Adipocyte (in vitro differentiated cells): ENCODE measurements around the gene GRIN1.
A peak's percentile ranks its signal among the peaks of the same experiment; 100 is the strongest.

Experiments used
- DNase-seq: peaks from one replicate; pipeline ENCODE4 v3.0.0-alpha.2; 2015; ENCODE audit warnings: low read depth
- H3K27me3 ChIP-seq: replicated peaks from 2 replicates; pipeline ENCODE4 v1.7.0; 2013; ENCODE audit warnings: mild to moderate bottlenecking, low read length, moderate library complexity; ENCODE audit not compliant: control insufficient read depth, insufficient read depth
- H3K36me3 ChIP-seq: 2 replicates; pipeline ENCODE4 v1.7.0; 2013; ENCODE audit warnings: low read length, mild to moderate bottlenecking, moderate library complexity; ENCODE audit not compliant: control insufficient read depth, insufficient read depth, severe bottlenecking
- H3K4me1 ChIP-seq: 2 replicates; pipeline ENCODE4 v1.7.0; 2013; ENCODE audit warnings: mild to moderate bottlenecking, low read length, moderate library complexity; ENCODE audit not compliant: control insufficient read depth, insufficient read depth
- H3K4me3 ChIP-seq: 2 replicates; pipeline ENCODE4 v1.7.0; 2013; ENCODE audit warnings: mild to moderate bottlenecking, low read length, moderate library complexity
- H3K9ac ChIP-seq: 2 replicates; pipeline ENCODE4 v1.7.0; 2013; ENCODE audit warnings: mild to moderate bottlenecking, low read length, moderate library complexity
- H3K9me3 ChIP-seq: 2 replicates; pipeline ENCODE4 v1.7.0; 2013; ENCODE audit warnings: mild to moderate bottlenecking, low read length, moderate library complexity; ENCODE audit not compliant: control insufficient read depth

The GRIN1 gene

GRCh38 chr9:137213160-137214060 lies 74.5 kb downstream of the GRIN1 start:
- Histone ChIP-seq H3K4me3 (no peak overlapping the region), H3K36me3 (peaks cover 13% of the 10 kb centered on the region)
- no peak for DNase-seq

GRCh38 chr9:137214620-137215019 lies 75.7 kb downstream of the GRIN1 start:
- H3K9me3 ChIP-seq = no peaks in the 10 kb centered on the region
- peaks cover 9% of the 10 kb centered on the region for H3K36me3 ChIP-seq
- H3K4me3 ChIP-seq = no peak overlapping the region
- H3K9ac ChIP-seq = no peak overlapping the region
- H3K4me1 ChIP-seq = peaks cover 23% of the 10 kb centered on the region
- no peak for DNase-seq
- H3K27me3 ChIP-seq = no peaks in the 10 kb centered on the region

More at GRCh38 chr9:137213160-137214060, 74.5 kb downstream of the GRIN1 start:
- peaks cover 15% of the 10 kb centered on the region for H3K4me1 ChIP-seq
- H3K9me3 ChIP-seq = no peaks in the 10 kb centered on the region
- no peak overlapping the region for H3K9ac ChIP-seq
- no peaks in the 10 kb centered on the region for H3K27me3 ChIP-seq

- Histone ChIP-seq H3K9me3 (no peaks in the 10 kb centered on the region), H3K4me3 (no peak overlapping the region), H3K9ac (no peak overlapping the region), H3K36me3 (peaks cover 9% of the 10 kb centered on the region), H3K27me3 (no peaks in the 10 kb centered on the region), H3K4me1 (peaks cover 23% of the 10 kb centered on the region)
- DNase-seq = no peak
Measured at GRCh38 chr9:137215196-137215986, 76.4 kb downstream of the GRIN1 start.

DNA sequence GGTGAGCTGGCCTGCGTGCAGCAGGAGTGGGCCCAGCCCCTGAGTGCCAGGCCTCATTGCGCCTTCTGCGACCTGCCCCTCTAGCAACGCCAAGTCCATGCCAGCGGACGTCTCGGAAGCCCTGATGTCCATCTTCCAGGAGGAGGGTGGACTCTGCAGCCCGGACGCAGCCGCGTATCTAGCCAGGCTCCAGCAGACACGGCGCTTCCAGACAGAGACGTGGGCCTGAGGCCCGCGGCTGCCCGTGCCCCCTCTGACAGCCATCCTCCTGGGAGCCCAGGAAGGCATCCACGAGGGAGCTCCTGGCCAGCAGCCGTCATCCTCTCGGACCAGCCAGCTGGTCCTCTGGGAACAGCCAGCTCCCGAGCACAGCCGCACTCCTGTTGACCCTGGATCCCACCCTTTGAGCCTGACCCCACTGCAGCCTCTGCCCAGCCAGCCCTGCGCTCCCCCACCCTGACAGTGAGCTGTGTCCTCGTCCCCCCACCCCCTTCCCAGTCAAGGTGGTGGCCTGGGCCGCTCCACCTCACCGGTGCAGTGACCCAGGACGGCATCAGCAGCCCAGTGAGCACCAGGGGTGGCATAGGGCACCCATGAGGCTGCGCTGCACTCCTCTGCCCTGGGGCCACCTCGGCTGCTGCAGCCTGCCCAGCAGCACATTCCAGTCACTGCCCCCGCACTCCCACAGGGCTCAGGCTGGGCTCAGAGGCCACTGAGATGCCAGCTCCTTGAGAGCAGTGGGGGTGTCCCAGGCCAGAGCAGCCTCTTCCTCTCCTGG lies 77.4 kb downstream of the GRIN1 start:
- no peaks in the 10 kb centered on the region for H3K27me3 ChIP-seq
- DNase-seq = no peak
- H3K36me3 ChIP-seq = peaks cover 9% of the 10 kb centered on the region
- no peaks in the 10 kb centered on the region for H3K9me3 ChIP-seq
- H3K4me3 ChIP-seq = no peak overlapping the region
- no peak overlapping the region for H3K9ac ChIP-seq
- H3K4me1 ChIP-seq = peaks cover 23% of the 10 kb centered on the region

GRCh38 chr9:137217276-137218211 lies 78.6 kb downstream of the GRIN1 start:
- Histone ChIP-seq H3K27me3 (no peaks in the 10 kb centered on the region), H3K4me3 (peak overlapping the region; percentile 49), H3K36me3 (peaks cover 9% of the 10 kb centered on the region), H3K9me3 (no peaks in the 10 kb centered on the region), H3K4me1 (peaks cover 23% of the 10 kb centered on the region), H3K9ac (peak overlapping the region; percentile 51)
- DNase-seq = no peak

DNA sequence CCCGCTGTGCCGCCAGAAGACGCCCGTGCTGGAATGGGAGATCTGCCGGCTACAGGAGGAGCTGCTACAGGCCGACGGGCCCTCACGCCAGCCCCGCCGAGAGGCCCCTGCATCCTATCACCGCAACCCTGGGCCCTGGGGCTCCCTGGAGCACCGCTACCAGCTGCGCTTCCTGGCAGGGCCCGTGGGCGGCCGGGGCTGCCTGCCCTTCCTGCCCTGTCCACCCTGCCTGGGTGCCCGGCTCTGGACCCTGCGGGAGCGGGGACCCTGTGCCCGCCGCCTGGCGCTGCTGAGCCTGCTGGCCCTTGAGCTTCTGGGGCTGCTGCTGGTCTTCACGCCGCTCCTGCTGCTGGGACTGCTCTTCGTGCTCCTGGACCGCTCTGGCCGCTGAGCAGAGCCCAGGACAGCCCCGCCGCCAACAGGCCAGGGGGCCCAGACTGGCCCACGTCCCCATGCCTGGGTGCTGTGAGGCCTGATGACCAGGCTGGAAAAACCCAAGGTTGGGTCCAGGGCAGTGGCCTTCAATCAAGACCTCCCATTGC lies 79.3 kb downstream of the GRIN1 start:
- Histone ChIP-seq H3K36me3 (peaks cover 9% of the 10 kb centered on the region), H3K9me3 (no peaks in the 10 kb centered on the region), H3K27me3 (no peaks in the 10 kb centered on the region), H3K9ac (peak overlapping the region; percentile 51), H3K4me3 (no peak overlapping the region), H3K4me1 (peaks cover 28% of the 10 kb centered on the region)
- DNase-seq = no peak
